ENCODE data around the gene IL23R. TPM values are rescaled to one million over a fixed set of nuclear protein-coding genes. Genes with fewer than 3 reads are reported as not detected.

Gene IL23R
- total and polyA plus RNA-seq, 2 of the 8 experiments (the other 6 are each of a cell fraction or from before 2014, with no cell fraction given): not detected

- TF ChIP-seq SIRT6 (IDR thresholded peaks at IDR 0.05; ENCODE audit: low read length): no peak
- TF ChIP-seq SRF (IDR thresholded peaks at IDR 0.05; ENCODE audit: low read depth, low read length): no peak
- TF ChIP-seq KDM5A (IDR thresholded peaks at IDR 0.05; ENCODE audit: low read length): no peak
- TF ChIP-seq SP1 (IDR thresholded peaks at IDR 0.05; ENCODE audit: low read depth, low read length): no peak
- TF ChIP-seq TEAD4 (IDR thresholded peaks at IDR 0.05; ENCODE audit: low read depth, low read length): no peak
- TF ChIP-seq RXRA (IDR thresholded peaks at IDR 0.05; ENCODE audit: insufficient read depth, low read depth, low read length): no peak
- TF ChIP-seq JUN (IDR thresholded peaks at IDR 0.05; ENCODE audit: low read depth, low read length): no peak
Measured at GRCh38 chr1:67191668-67192520, 25.6 kb downstream of the IL23R start (continued).

Data from H1 (cell line).